ENCODE measurements around the gene LRRC75A.

LRRC75A gene

DNA sequence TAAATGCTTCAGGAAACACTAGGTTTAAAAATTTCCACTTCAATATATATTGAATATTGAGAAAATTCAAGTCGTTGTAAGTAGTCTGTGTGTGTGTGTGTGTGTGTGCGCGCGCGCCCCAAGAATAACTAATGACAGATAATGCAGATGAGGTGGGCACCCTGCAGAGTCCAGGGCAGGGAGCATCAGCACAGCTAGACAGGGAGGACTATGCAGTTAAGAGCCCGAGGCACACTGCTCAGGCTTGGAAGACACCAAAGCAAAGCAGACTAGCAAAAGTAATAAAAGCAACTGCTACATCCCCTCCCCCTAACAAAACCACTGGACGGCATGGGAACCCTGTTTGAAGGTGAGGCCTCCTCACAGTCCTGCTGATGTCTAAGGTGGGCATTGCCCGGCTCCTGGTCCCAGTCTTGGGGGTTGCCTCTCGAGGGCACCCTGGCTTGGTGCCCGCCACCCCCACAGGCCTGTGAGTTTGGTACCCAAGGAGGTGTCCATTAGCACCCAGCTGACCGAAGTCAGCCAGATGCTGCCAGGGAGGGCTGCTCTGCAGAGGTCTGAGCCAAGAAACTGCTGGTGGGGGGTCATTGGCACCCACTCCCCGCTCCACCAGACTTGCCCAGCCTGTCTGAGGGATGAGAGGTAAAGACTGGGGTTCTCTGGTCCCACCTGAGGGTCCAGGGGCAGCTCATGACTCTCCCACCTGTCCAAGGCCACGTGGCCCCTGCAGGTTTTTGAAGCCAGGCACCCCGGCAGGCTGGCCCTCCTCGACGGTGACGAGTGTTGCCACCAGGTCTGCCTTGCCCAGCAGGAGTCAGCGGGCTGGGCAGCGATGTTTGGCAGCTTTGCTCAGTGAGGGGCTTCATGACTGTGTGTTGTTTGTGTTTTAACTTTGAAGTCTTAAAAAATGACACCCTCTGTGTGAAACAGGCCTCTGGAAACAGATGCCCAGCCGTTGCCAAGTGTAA is 18.7 kb downstream of the LRRC75A start:
- in situ Hi-C loops (cut with MboI; ENCODE audit: low sequenced_read_pairs) = no loop called here

DNA sequence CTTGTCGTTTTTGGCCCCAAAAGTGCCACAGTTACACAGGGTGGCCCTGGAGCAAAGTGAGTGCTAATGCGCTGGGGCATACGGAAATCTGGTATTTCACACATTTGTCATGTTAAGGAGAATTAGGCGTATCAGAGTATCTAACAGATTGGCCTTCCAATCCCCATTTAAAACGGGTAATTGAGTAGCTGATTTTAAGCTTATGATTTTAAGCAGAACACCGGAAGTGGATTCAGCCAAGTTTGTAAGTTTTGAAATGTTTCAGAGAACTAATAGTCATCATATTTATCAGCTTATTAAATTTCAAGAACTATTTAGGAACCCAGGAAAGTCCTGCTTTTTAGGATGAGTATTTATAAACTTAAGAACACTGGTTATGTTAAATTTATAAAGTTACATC is 19.5 kb downstream of the LRRC75A start:
- in situ Hi-C loops (cut with MboI; ENCODE audit: low sequenced_read_pairs) = no loop called here

- in situ Hi-C loops (cut with MboI; ENCODE audit: low sequenced_read_pairs) = no loop called here
Observed at GRCh38 chr17:16471295-16471694, 20.7 kb downstream of the LRRC75A start.

DNA sequence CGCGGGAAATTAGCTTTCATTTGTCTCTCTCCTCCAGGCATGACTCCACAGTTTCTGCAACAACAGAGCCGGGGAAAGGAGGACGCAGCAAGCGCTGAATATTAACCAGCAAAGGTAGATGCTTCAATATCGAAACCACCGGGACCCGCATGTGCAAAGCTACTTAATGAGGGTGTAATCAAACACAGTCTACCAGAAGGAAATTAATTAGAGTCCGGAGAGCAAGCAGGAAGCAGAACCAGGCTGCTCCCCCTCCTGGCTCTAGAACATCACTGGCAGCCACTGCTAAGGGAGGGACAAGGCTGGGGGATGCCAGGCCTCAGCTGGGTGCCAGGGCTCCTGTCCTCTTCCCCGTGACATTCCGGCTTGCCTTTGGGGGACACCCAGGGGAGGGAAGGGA is 21.7 kb downstream of the LRRC75A start:
- in situ Hi-C loops (cut with MboI; ENCODE audit: low sequenced_read_pairs) = no loop called here

DNA sequence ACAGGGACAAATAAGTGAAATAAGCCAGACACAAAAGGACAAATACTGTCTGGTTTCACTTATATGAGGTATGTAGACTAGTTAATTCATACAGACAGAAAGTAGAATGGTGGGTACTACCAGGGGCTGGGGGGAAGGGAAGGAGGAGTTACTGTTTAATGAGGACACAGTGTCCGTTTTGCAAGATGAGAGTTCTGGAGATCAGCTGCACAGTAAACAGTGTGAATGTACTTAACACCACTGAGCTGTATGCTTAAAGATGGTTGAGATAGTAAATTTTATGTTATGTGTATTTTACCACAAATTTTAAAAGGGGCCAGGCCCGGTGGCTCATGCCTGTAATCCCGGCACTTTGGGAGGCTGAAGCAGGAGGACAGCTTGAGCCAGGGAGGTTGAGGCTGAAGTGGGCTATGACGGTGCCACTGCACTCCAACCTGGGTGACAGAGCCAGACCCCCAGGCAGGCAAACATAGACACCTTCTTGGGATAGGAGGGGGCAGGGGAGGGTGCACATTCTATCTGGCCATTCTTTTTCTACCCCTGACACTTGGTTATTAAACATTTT is 23.5 kb downstream of the LRRC75A start:
- in situ Hi-C loops (cut with MboI; ENCODE audit: low sequenced_read_pairs) = no loop called here

DNA sequence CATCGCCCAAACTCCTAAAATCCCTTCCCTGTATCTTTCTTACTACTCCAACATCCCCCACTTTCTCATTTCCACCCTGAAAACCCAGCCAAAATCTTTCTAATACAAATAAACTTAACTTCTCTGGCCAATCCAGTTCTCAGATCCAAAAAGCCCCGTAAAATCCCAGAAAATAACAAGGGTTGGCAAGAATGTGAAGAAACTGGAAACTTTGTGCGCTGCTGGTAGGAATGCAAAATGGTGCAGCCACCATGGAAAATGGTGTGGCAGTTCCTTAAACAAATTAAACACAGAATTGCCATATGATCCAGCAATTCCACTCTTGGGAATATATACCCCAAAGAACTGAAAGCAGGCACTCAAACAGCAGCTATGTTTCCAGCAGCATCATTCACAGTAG is 24.1 kb downstream of the LRRC75A start:
- in situ Hi-C loops (cut with MboI; ENCODE audit: low sequenced_read_pairs) = no loop called here

GRCh38 chr17:16467044-16467443 is 24.9 kb downstream of the LRRC75A start:
- in situ Hi-C loops (cut with MboI; ENCODE audit: low sequenced_read_pairs) = no loop called here

GRCh38 chr17:16466407-16466806 is 25.6 kb downstream of the LRRC75A start:
- in situ Hi-C loops (cut with MboI; ENCODE audit: low sequenced_read_pairs) = no loop called here

- in situ Hi-C loops (cut with MboI; ENCODE audit: low sequenced_read_pairs) = no loop called here
Observed at GRCh38 chr17:16465861-16466338, 26.1 kb downstream of the LRRC75A start.

DNA sequence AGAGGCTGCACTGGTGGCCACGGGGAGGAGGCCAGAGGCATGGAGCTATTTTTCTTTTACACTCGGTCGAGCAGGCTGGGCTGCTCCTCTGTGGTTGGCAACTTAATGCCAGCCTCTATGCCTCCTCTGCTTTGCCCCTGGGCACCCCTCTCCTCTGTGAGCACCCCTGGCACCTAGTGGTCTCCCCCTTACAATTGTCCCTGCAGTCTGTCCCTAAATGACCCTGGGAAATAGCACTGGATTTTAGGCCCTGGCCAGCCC is 27.0 kb downstream of the LRRC75A start:
- in situ Hi-C loops (cut with MboI; ENCODE audit: low sequenced_read_pairs) = no loop called here

- in situ Hi-C loops (cut with MboI; ENCODE audit: low sequenced_read_pairs) = no loop called here
Observed at GRCh38 chr17:16464303-16465051, 27.5 kb downstream of the LRRC75A start.

DNA sequence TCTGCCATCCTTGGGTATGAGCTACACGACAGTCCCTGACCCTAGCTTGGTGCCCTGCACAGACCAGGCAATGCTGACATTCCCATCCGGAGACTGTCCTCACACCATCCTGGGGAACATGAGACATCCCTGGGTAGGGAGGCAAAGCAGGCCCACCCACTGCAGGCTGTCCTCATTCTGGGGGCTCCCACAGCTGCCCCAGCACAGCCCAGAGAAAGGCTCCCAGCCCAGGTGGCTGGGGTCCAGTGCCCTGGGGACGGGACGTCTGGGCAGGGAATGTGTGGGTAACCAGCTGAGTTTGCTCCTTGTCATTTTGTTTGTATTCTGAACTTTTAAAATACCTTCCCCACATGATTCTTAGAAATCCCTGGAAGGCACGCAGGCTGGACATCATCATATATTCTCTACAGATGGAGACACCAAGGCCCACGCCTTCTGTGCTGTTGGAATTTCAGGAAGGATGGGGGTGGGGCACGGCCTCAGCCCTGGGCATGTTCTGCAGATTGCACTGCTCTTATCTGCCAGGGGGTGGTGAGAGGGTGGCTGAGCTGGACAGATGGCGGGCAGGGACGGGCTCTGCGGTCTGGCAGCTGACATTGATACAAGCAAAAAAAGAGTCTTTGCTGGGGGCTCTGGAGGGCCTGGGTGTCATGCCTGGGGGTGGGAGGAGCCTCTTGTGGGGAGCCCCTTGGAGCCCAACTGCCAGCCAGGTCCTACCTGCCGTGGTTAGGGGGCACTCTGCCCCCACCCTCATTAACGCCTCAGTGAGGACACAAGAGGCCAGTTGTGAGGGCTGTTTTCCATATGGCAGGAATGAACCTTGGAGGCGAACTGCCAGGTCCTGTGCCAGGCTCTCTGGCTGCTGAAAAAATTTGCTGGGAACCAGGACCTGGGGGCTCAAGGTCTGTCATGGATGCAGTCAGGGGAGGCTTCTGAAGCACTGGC is 28.4 kb downstream of the LRRC75A start:
- in situ Hi-C loops (cut with MboI; ENCODE audit: low sequenced_read_pairs) = no loop called here

DNA sequence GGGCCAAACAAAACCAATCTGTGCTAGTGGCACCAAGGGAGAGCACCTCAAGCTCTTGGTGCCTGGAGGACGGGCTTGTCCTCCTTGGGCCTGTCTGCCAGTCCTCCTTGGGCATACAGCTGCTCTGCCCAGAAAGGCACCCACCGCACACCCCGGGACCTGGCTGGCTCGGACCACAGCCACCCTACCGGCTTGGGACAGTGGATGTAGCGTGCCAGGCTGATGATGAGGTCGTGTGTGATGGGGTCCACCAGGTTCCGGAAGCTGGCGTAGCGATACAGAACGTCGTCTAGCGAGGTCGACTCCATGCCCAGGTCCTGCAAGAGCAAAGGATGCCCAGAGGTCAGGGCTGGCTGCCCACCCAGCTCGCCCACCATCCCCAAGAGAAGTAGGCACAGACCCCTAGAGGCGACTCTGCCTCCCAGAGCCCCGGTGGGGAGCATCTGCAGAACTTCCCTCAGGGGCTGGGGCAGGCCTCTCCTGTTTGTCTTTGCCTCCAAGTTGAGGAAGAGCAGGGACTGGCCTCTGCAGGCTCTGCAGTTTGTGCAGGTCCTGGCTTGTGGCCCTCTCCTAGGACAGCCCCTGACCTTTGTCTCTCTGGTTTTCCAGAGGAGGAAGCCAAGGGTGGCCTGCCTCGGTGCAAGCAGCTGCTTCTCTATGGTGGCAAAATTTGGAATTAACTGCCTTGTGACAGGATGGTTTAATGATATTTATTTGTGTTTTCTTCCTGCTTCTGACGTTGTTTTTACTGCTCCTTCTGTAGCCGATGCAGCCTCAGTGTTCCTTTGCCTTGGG is 29.7 kb downstream of the LRRC75A start:
- in situ Hi-C loops (cut with MboI; ENCODE audit: low sequenced_read_pairs) = no loop called here

DNA sequence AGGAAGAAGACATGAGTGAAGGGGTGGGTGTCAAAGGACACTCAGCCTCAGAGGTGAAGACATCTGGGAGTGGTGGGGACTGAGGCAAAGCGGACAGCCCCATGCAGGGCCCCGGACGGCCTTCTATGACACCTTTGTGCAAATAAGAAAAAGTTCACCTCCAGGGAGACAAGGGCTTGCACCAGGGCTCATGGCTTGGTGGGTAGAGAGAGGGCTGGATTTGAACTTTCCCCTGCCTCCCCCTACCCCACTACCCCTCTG is 30.5 kb downstream of the LRRC75A start:
- in situ Hi-C loops (cut with MboI; ENCODE audit: low sequenced_read_pairs) = no loop called here

DNA sequence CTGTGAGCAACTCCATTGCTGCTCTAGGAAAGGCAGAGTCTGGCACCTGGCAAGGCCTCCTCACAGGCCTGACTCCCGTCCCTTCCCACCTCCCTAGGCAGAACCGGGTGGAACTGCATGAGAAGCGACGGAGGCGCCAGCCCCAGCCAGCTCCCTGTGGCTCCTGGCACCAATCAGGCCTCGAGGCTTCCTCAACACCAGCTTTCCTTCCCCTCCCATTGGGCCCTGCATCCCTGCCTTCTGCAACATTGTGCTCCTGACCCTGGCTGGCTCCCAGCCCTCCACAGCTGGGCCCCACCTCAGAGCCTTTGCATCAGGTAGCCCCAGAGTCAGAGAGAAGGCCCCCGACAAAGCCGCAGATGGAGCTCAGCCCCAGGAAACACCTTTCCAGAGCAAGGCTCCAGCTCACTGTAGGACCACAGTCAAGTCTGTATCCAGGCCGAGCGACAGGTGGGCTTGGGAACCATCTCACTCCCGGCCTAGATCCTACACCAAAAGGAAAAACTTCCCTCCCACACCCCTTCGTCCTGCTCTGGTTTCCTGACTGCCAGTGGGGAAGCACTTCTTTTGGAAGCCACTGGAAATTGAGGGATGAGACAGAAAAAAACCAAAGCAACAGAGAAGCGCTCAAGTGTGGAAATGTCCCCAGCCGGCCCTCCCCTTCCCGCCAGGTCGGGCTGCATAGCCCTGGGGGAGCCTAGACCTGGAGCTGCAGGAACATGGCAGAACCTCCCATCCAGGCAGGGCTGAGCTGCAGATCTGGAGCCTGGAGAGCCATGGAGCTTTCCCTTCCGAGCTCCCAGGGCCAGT is 31.0 kb downstream of the LRRC75A start:
- in situ Hi-C loops (cut with MboI; ENCODE audit: low sequenced_read_pairs) = no loop called here

DNA sequence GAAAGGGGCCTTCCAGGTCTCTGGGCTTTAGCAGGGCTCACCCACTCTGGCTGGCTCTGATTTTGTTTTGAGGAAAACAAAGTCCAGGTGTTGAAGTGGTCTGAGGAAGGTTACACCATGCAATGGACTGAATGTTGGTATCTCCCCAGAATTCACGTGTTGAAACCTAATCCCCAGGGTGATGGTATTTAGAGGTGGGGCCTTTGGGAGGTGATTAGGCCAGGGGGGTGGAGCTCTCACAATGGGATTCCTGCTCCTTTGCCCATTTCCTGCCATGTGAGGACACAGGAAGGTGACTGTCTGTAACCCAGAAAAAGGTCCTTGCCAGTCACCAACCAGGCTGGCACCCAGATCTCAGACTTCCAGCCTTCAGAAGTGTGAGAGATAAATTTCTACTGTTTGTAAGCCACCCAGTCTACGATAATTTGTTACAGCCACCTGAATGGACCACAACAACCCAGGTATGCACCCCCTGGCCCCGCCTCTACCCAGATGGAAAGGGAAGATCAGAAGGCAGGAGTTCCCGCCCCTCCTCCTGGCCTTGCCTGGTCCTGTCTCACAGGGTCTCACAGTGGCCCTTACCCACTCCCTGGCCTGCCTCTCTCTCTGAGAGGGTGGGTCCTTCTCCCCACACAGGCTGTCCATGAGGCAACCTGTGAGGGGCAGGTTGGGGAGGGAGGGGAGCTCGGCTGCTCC is 32.0 kb downstream of the LRRC75A start:
- in situ Hi-C loops (cut with MboI; ENCODE audit: low sequenced_read_pairs) = no loop called here

GRCh38 chr17:16459271-16459670 is 32.7 kb downstream of the LRRC75A start:
- in situ Hi-C loops (cut with MboI; ENCODE audit: low sequenced_read_pairs) = no loop called here

- in situ Hi-C loops (cut with MboI; ENCODE audit: low sequenced_read_pairs) = no loop called here
Observed at GRCh38 chr17:16456742-16457316, 35.2 kb downstream of the LRRC75A start.
